Small intestine (tissue), 7 donors: ENCODE measurements around the gene PDE10A. TPM values are rescaled to one million over a fixed set of nuclear protein-coding genes. Genes with fewer than 3 reads are reported as not detected.

ENCODE experiments used
- DNase-seq, 2 donors: peaks; one replicate each; pipeline versions ENCODE4 v3.0.0 to v3.0.0-alpha.2; 2013
- FAIRE-seq: peaks from 2 replicates; lab custom pipeline; 2012; peaks lifted over from hg19 to GRCh38; lab: Jason Lieb, UNC
- H3K27ac ChIP-seq, 3 donors: one replicate each; pipeline ENCODE4 v1.5.1; 2013; ENCODE audit warnings: low read length in 2 of 3, mild to moderate bottlenecking in 2 of 3, control low read depth in 1 of 3, inconsistent platforms in 1 of 3, low read depth in 1 of 3, moderate library complexity in 1 of 3
- H3K27me3 ChIP-seq, 3 donors: one replicate each; pipeline ENCODE4 v1.6.1; 2013; ENCODE audit warnings: low read length in 3 of 3, inconsistent platforms in 1 of 3; ENCODE audit not compliant: control insufficient read depth in 3 of 3, insufficient read depth in 3 of 3
- H3K36me3 ChIP-seq, 3 donors: one replicate each; pipeline ENCODE4 v1.6.1; 2013; ENCODE audit warnings: low read length in 3 of 3, inconsistent platforms in 1 of 3, low read depth in 1 of 3, mild to moderate bottlenecking in 1 of 3, moderate library complexity in 1 of 3; ENCODE audit not compliant: control insufficient read depth in 3 of 3, insufficient read depth in 2 of 3
- H3K4me1 ChIP-seq, 3 donors: one replicate each; pipeline ENCODE4 v1.6.1; 2013; ENCODE audit warnings: low read length in 2 of 3, inconsistent platforms in 1 of 3, low read depth in 1 of 3, mild to moderate bottlenecking in 1 of 3, moderate library complexity in 1 of 3; ENCODE audit not compliant: control insufficient read depth in 3 of 3, insufficient read depth in 2 of 3
- H3K4me3 ChIP-seq, 3 donors: one replicate each; pipeline ENCODE4 v1.5.1; 2013; ENCODE audit warnings: low read length in 3 of 3, control low read depth in 1 of 3, inconsistent platforms in 1 of 3, low read depth in 1 of 3, mild to moderate bottlenecking in 1 of 3, moderate library complexity in 1 of 3
- H3K9me3 ChIP-seq, 2 donors: one replicate each; pipeline ENCODE4 v1.6.1; 2013; ENCODE audit warnings: low read depth in 1 of 2, low read length in 1 of 2; ENCODE audit not compliant: control insufficient read depth in 2 of 2, insufficient read depth in 1 of 2
- WGBS, 3 donors: extraction: QIAGEN DNeasy Blood & Tissue Kit; methylation state at CpG; one replicate each; pipeline ENCODE4 v1.1.7; 2013; 5-methylcytosine and 5-hydroxymethylcytosine counted together
- polyA plus RNA-seq, 4 donors: library from polyadenylated mRNA; stranded (reverse) in 3 of 4; unstranded in 1 of 4; fragments of 200-250 nt in 3 of 4; fragments of 120-200 nt in 1 of 4; gene quantifications; one replicate each; pipeline versions ENCODE4 v1.2.1 to v1.2.3, GENCODE V29; 2013
- donor health status: healthy with polysubstance abuse.
- donor health status: control.
- donor health status: control.
- donor health status: Bipolar disorder and iron deficiency.
- donor health status: healthy.

The PDE10A gene
- polyA plus RNA-seq, 4 donors: 0.22 to 2.0 (median 0.90) TPM

DNA sequence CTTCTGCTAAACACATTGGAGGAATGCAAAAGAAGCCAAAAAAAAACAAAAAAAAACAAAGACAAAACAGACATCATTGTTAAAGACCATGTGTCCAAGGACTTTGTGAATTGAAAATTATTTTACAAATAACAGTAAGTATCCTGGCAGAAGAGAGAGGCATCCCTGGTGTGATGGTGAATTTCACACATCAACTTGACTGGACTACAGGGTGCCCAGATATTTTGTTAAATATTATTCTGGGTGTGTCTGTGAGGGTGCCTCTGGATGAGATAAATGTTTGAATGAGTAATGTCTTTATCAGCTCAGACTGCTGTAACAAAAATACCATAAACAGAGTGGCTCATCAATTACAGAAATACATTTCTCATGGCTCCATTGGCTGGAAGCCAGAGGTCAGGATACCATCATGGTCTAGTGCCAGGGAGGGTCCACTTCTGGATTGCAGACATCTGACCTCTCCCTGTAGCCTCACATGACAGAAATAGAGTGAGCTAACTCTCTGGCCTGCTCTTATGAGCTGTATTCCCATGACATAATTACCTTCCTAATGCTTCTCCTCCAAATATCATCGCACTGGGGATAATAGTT, 341.4 kb downstream of the PDE10A start:
- Histone ChIP-seq H3K27me3 (no peaks in the 10 kb centered on the region), H3K27ac (no peak overlapping the region), H3K9me3 (peaks cover 0 to 31% of the 10 kb centered on the region in 2 donors), H3K36me3 (no peaks in the 10 kb centered on the region), H3K4me1 (no peaks in the 10 kb centered on the region), H3K4me3 (no peak overlapping the region)
- FAIRE-seq: no peak
- no peak for DNase-seq
- 79 to 90% (median 80%) methylated on average over 1 of the region's 1 CpG for WGBS, 3 donors

DNA sequence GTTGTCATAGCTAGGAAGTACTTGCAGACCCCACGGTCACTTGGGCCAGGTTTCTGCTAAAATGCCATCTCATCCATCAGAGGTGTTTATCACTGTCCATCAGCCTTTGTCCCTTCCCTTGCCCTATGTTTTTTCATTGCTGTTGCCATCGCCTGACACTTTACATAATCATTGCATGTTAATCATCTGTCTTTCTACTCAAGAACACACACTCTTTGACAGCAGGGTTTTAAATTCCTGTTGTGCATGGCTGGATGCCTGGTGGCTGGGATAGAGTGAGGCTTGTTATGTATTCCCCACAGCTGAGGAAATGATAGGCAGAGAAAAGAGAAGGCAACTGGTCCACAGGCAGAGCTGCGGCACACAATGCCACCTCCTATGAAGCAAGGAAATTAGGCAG, 341.9 kb downstream of the PDE10A start:
- no peaks in the 10 kb centered on the region for H3K4me1 ChIP-seq
- H3K9me3 ChIP-seq: peaks cover 0 to 31% of the 10 kb centered on the region in 2 donors
- H3K27ac ChIP-seq: no peak overlapping the region
- FAIRE-seq: no peak
- no peak overlapping the region for H3K4me3 ChIP-seq
- DNase-seq: no peak
- no peaks in the 10 kb centered on the region for H3K36me3 ChIP-seq
- H3K27me3 ChIP-seq: no peaks in the 10 kb centered on the region
- 49 to 74% (median 65%) methylated on average over 3 of the region's 3 CpGs for WGBS, 3 donors

DNA sequence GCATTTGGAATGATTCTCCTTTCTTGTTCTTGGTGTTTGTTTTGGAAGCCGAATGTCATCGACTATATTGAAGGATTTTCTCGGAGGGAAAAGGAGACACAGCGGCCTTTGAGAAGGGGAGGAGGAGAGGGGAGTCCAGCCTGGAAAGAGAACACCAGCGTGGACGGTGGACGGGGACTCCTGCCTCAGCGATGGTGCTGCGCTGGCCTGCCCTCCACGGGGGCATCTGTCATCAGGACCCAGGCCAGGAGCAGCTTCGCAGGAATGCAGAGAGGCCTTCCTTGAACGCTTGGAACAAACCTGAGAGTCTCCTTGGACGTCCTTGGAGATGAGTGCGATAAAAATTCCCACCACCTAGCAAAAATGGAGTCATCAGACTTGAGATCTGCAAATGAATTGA, 345.3 kb downstream of the PDE10A start:
- Histone ChIP-seq H3K9me3 (peaks cover 0 to 21% of the 10 kb centered on the region in 2 donors), H3K27me3 (no peaks in the 10 kb centered on the region), H3K4me3 (no peak overlapping the region), H3K36me3 (no peaks in the 10 kb centered on the region), H3K4me1 (no peaks in the 10 kb centered on the region), H3K27ac (no peak overlapping the region)
- FAIRE-seq (no peak), DNase-seq (no peak)
- WGBS, 3 donors: 90 to 91% methylated on average over 12 to 14 of the region's 14 CpGs; no CpG with 5 or more reads in 1 of the 3 donors

- no peaks in the 10 kb centered on the region for H3K9me3 ChIP-seq
- H3K4me1 ChIP-seq: no peaks in the 10 kb centered on the region
- peak within 1 kb of the TSS in 1 of 3 donors; percentile 34 for H3K4me3 ChIP-seq
- no peaks in the 10 kb centered on the region for H3K36me3 ChIP-seq
- FAIRE-seq (no peak), DNase-seq (peak; percentile 12 to 61)
- 9 to 11% (median 10%) methylated on average over 33 to 35 of the region's 35 CpGs for WGBS, 3 donors
- no peaks in the 10 kb centered on the region for H3K27me3 ChIP-seq
- H3K27ac ChIP-seq: no peak within 1 kb of the TSS
These were observed 353.9 kb downstream of the PDE10A start, which contains the start of gene C6orf118 for GRCh38 chr6:165308926-165309731. TSS of gene C6orf118 (minus strand) at chr6:165309605. CDS start at chr6:165309586, 19 bp downstream.

GRCh38 chr6:165306955-165307354, 356.1 kb downstream of the PDE10A start:
- DNase-seq (no peak), FAIRE-seq (no peak)
- WGBS, 3 donors: 52 to 90% (median 57%) methylated on average over 3 of the region's 3 CpGs
- Histone ChIP-seq H3K4me1 (no peaks in the 10 kb centered on the region), H3K9me3 (peaks cover 0 to 4% of the 10 kb centered on the region in 2 donors), H3K27me3 (no peaks in the 10 kb centered on the region), H3K27ac (no peak overlapping the region), H3K36me3 (no peaks in the 10 kb centered on the region), H3K4me3 (no peak overlapping the region)

DNA sequence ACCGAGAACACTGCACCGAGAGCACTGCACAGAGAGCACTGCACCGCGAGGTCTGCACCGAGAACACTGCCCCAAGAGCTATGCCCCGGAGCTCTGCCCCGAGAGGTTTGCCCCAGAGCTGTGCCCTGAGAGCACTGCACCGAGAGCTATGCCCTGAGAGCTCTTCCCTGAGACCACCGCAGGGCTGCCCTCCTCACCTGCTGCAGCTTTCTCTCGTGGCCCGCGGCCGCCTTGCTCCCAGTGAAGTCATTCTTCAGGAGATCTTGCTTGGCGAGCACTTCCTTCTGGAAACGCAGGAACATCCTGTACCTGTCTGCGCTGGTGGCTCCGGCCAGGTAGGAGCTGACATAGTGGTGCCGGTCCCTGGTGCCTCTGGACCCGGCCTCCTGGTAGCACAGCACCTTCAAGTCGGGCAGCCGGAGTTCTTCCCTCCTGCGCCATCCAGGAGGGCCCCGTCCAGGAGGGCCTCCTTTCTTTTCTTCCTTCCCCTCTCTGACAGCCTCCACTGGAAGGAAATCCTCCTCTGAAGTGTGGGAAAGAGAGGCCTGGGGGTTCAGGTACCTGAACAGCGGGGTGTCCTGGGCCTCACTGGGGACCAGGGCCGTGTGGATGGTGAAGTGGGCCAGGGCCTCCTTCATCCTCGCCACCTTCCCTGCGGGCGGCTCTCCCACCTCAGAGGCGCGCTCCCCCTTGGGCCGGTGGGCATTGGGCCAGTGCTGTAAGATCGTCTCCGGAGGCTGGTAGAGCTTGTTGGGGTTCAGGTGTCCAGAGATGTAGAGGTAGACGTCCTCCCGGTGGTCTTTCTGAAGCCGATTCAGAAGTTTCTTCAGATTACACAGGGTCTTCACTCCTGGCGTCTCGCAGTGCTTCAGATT, 361.4 kb downstream of the PDE10A start:
- DNase-seq (no peak), FAIRE-seq (no peak)
- H3K4me3 ChIP-seq: no peak overlapping the region
- peaks cover 0 to 14% of the 10 kb centered on the region in 2 donors for H3K9me3 ChIP-seq
- no peak overlapping the region for H3K27ac ChIP-seq
- no peaks in the 10 kb centered on the region for H3K4me1 ChIP-seq
- WGBS, 3 donors: 94 to 96% (median 94%) methylated on average over 37 to 38 of the region's 38 CpGs
- no peaks in the 10 kb centered on the region for H3K36me3 ChIP-seq
- H3K27me3 ChIP-seq: no peaks in the 10 kb centered on the region

GRCh38 chr6:165300422-165300936, 362.6 kb downstream of the PDE10A start:
- no peak for FAIRE-seq
- Histone ChIP-seq H3K4me3 (no peak overlapping the region), H3K27ac (no peak overlapping the region), H3K36me3 (no peaks in the 10 kb centered on the region), H3K4me1 (no peaks in the 10 kb centered on the region), H3K27me3 (no peaks in the 10 kb centered on the region), H3K9me3 (peaks cover 0 to 18% of the 10 kb centered on the region in 2 donors)
- no peak for DNase-seq
- 76 to 80% (median 76%) methylated on average over 13 of the region's 13 CpGs for WGBS, 3 donors

- Histone ChIP-seq H3K27ac (no peak overlapping the region), H3K27me3 (no peaks in the 10 kb centered on the region), H3K4me3 (no peak overlapping the region), H3K9me3 (peaks cover 0 to 18% of the 10 kb centered on the region in 2 donors), H3K4me1 (no peaks in the 10 kb centered on the region), H3K36me3 (no peaks in the 10 kb centered on the region)
- FAIRE-seq (no peak), DNase-seq (no peak)
- WGBS, 3 donors: 75 to 90% (median 82%) methylated on average over 5 of the region's 5 CpGs
These were observed 364.2 kb downstream of the PDE10A start for GRCh38 chr6:165298875-165299274.
